ENCODE measurements around the gene MUC2. TPM values are rescaled to one million over a fixed set of nuclear protein-coding genes. Genes with fewer than 3 reads are reported as not detected.
"Not testable (repeated sequence)": the region's sequence is repeated elsewhere in the genome, so short reads cannot be mapped to it uniquely, and the experiment has no call there.

MUC2 gene
- total RNA-seq, 1 donor from 2014 or later: under 0.01 TPM

DNA sequence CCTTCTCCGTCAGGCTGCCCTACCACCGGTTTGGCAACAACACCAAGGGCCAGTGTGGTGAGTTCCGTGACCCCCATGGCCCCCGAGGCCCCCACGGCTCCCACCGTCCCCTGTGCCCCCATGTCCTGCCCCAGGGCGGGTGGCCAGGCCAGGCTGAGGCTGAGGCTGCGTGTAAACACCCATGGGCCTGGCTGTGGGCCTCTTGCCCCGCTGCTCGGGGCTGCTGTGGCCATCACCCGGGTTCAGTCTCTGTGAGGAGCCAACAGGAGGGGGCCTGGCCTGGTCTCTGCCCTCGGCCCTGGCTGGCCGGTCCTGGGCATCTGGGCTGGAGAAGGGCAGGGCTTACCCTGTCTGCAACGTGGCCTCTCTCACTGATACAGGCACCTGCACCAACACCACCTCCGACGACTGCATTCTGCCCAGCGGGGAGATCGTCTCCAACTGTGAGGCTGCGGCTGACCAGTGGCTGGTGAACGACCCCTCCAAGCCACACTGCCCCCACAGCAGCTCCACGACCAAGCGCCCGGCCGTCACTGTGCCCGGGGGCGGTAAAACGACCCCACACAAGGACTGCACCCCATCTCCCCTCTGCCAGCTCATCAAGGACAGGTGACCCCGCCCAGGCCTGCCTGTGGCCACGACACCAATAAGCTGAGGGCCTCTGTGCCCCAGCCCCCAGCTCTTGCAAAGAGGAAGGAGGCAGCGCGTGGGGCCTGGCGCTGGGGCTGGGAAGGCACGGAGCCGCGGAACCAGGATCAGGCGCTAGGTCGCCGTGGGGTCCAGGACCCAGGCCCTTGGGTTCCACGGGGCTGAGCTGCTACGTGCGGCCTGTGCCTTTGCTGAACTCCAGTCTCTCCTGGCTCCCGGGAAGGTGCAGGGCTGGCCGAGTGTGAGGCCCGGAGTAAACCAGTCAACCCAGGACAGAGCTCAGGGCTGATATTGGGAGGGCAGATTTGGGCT lies 29.0 kb downstream of the MUC2 start:
- no peak for DNase-seq (ENCODE audit: low spot score)

DNA sequence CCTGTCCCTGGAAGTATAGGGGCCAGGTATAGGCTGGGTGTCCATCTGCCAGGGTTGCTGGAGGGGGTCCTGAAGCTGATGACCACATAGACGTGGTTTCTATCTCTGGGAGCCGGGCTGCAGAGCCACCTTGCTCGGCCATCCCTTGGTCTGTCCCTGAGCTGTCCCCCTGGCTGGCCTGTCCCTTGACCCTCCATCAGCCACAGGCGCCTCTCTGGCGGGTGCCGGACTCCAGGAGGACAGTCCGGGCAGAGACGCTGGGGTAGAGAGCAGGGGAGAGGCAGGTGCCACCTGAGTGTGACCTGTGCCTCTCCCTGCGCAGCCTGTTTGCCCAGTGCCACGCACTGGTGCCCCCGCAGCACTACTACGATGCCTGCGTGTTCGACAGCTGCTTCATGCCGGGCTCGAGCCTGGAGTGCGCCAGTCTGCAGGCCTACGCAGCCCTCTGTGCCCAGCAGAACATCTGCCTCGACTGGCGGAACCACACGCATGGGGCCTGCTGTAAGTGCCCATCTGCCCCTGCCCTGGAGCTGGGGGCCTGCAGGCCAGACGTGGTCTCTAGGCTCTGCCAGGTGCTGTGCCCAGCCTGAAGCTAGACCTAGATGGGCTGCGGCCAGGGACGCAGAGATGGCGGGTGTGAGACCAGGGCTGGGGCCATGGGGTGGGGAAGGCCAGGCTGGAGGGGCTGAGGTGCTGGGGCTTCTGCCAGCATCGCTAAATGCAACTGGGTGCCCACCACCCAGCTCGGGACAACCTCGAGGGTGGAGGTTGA lies 29.9 kb downstream of the MUC2 start:
- no peak for DNase-seq (ENCODE audit: low spot score)

DNA sequence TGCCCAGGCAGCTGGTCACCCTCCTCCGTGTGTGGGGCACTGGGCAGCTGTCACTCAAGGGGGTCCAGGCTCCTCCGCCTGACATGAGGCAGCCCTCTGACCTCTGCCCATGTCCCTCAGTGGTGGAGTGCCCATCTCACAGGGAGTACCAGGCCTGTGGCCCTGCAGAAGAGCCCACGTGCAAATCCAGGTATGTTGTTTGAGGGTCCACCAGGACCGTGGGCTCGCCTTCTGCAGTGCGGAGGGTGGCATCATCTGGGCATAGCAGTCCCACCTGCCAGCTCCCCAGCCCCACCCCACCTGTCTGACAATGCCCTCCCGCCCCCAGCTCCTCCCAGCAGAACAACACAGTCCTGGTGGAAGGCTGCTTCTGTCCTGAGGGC lies 30.5 kb downstream of the MUC2 start:
- DNase-seq (ENCODE audit: low spot score): no peak

DNA sequence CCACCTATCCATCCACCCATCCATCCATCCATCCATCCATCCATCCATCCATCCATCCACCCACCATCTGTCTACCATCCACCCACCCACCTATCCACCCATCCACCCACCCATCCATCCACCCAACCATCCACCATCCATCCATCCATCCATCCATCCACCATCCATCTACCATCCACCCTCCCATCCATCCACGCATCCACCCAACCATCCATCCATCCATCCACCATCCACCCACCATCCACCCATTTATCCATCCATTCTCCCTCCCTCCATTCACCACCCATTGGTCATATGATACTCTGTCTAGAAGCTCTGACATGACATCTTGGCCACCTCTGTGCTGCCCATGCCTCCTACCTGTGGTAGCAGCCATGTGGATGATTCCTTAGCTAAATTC lies 31.7 kb downstream of the MUC2 start:
- DNase-seq (ENCODE audit: low spot score): no peak

DNA sequence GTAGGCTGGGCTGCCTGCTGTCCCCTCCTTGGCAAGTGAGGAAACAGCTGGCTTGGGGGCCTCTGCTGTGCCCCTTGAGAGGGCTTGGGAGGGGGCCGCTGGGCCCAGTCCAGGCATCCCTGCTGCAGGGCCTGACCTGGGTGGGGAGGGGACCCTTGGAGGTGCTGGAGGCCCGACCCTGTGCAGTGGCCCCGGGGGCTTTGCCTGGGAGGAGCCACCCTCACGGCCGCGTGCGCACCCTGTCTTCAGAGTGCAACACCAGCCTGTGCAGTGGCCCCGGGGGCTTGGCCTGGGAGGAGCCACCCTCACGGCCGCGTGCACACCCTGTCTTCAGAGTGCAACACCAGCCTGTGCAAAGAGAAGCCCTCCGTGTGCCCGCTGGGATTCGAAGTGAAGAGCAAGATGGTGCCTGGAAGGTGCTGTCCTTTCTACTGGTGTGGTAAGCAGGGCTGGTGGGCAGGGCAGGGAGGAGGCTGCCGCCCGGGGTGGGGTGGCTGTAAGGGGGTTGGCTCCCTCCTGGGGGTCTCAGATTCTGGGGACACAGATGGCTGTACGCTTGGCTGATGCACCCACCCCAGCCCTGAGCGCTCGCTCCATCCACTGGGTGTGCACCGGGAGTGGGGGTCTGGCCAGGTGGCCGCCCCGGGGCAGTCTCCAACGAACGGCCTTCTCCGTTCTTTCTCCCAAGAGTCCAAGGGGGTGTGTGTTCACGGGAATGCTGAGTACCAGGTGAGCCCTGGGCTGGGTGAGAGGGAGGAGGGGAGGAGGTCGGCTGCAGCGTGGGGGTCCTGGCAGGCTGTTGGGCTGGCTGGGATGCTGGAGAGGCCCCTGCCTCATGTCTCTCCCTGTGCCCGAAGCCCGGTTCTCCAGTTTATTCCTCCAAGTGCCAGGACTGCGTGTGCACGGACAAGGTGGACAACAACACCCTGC lies 32.9 kb downstream of the MUC2 start:
- DNase-seq (ENCODE audit: low spot score): no peak

DNA sequence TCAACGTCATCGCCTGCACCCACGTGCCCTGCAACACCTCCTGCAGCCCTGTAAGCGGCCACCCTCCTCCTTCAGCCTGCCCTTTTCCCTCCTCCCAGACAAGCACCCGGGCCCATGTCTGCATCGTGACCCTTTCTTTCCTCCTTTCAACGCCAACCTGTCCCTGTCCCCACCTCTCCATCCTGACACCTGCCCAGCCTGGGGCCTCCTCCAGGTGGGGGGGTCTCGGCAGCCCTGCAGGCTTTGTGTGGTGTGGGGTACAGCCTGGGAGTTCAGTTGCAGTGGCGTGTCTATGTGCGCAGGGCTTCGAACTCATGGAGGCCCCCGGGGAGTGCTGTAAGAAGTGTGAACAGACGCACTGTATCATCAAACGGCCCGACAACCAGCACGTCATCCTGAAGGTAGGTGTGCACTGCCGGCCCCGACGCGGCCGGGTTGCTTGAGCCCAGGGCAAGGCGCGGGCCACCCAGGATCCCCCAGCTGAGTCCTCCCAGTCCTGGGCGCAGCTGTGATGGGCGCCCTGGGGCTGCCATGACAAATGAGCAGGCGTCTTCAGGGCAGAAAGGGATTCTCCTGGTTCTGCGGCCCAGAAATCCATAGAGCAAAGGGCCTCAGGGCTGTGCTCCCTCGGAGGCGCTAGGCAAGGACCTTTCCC lies 33.7 kb downstream of the MUC2 start:
- no peak for DNase-seq (ENCODE audit: low spot score)

DNA sequence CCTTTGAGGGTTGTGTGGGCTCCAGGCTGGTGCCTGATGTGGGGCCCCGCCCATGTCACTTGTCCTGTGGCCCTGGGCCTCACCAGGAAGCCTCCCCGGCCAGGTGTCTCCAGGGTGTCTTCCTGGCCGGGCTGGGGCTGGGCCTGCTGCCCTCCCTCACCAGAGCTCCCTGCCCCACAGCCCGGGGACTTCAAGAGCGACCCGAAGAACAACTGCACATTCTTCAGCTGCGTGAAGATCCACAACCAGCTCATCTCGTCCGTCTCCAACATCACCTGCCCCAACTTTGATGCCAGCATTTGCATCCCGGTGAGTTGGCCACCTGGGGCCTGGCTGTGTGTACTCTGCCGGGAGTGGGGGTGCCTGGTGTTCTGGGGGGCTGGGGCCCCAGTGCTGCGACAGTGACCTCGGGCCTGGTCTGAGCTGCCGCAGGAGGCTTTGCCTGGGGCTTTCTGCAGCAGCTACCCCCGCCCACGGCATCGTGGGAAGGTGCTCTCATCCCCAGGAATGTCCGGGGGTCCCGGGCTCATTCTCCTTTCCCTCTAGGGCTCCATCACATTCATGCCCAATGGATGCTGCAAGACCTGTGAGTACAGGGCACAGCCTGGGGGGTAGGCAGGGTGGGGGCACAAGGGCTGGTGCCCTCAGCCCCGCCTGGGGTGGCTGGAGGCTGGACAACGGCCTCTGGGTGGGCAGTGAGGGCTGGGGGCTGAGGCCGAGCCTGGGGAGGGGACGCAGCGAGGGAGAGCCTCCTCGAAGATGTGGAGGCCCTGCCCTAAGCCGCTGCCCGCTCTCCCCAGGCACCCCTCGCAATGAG lies 34.6 kb downstream of the MUC2 start:
- DNase-seq (ENCODE audit: low spot score): no peak

DNA sequence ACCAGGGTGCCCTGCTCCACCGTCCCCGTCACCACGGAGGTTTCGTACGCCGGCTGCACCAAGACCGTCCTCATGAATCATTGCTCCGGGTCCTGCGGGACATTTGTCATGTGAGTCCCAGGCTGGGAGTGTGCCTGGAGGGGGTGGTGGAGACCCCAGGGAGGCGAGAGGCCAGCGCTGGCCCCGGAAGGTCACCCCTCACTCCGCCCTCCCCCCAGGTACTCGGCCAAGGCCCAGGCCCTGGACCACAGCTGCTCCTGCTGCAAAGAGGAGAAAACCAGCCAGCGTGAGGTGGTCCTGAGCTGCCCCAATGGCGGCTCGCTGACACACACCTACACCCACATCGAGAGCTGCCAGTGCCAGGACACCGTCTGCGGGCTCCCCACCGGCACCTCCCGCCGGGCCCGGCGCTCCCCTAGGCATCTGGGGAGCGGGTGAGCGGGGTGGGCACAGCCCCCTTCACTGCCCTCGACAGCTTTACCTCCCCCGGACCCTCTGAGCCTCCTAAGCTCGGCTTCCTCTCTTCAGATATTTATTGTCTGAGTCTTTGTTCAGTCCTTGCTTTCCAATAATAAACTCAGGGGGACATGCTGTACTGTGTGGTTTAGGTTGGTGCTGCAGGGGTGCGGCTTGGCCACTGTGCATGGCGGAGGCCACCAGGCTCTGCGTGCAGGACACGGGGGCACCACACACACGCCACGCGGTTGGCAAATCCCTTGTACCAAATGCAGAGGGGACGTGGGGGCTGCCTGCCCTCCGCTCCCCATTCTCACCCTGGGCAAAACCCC lies 35.4 kb downstream of the MUC2 start:
- no peak for DNase-seq (ENCODE audit: low spot score)

DNA sequence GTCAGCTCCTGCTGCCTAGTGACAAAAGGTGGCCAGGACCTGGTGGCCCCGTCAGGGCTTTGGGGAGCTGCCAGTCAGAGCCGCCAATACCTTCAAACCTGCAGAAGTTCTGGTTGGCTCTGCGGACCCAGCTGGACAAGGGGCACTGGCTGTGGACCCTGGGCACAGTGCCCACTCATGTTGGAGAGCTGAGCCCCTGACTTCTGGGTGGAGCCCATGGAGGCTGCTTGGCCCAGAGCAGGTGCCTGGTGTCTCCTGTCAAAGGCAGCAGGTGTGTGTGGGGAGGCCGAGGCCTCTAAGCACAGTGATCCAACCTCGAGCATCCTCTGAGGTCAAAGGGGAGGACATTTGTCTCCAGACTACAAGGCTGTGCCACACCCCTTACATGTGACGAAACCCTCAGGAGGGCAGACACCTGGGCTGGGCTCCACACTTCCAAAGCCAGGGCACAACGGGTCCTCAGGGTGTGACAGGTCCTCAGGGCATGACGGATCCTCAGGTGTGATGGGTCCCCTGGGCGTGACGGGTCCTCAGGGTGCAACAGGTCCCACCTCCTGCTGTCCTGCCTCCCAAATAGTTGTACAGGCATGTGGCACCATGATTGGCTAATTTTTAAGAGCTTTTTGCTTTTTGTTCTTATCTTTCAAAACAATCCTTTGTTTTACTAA lies 37.0 kb downstream of the MUC2 start:
- DNase-seq (ENCODE audit: low spot score): no peak

DNA sequence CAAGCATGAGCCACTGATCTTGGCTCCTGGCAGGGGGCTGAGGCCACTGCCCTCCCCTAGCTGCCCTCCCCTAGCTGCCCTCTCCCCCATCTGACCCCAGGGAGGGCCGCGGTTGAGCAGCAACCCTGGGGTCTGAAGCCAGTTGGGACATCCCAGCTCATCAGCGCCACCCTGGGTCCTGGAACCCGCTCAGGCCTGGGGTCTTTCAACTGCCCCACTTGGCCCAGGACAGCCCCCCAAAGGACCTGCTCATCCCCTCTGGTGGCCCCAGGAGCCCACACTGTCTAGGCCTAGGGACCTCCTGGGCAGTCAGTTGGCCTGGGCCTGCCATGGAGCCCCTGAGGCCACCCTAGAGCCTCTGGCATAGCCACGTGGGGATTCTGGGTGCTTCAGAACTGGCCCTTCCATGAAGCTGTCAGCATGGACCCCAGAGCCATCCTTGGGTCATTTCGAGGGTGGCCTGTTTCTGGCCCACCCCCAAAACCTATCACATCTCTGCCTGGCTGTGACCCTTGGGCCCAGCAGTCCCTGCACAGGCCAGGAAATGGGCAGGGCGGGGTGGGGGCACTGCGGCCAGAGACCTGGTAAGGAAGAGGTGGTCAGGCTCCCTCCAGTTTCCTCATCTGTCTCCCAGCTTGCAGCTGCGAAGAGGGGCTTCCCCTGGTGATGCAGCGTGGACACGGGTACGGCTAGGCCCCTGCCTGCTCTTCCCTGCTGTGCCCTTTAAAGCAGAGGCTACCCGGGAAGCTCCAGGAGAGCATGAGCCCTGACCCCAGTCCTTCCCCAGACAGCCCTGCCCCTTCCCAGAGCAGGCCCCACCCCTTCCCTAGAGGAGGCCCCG lies 37.9 kb downstream of the MUC2 start:
- no peak for DNase-seq (ENCODE audit: low spot score)

DNA sequence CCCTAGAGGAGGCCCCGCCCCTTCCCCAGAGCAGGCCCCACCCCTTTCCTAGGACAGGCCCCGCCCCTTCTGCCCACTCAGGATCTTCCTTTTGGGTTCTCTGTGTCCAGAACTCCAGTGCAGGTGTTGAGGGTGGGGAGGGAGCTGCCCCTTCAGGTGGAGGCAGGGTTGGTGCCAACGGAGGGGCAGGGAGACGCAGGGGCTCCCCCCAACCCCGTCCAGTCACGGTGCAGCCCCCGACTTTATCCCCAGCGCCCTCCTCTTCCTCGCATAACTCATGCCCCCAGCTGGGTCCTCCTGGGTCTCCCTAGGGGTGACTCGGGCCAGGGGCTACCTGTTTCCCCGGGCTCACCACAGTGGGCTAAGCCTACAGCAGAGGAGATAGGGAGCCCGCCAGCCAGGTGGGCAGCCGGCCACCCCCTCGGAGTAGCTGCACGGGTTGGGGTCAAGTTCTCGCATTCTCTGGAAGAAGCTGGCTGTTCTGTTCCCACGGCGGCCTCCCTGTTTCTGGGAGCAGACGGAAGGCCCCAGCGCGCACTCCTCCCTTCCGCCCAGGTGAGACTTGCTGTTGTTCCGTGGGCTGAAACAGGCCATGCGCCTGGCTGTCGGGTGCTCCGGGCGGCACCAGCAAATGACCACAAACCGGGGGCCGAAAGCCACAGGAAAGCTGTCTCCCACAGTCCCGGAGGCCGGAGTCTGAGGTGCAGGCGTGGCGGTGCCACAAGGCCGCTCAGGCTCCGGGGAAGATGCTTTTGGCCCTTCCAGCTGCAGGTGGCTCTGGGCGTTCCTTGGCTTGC lies 38.9 kb downstream of the MUC2 start:
- DNase-seq (ENCODE audit: low spot score): no peak

DNA sequence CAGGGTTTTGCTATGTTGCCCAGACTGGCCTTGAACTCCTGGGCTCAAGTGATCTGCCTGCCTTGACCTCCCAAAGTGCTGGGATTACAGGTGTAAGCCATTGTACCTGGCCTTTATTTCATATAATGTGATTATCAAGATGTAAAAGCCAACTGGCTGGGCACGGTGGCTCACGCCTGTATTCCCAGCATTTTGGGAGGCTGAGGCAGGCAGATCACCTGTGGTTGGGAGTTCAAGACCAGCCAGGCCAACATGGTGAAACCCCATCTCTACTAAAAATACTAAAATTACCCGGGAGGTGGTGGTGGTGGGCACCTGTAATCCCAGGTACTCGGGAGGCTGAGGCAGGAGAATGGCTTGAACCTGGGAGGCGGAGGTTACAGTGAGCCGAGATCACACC lies 40.6 kb downstream of the MUC2 start:
- DNase-seq (ENCODE audit: low spot score): not testable (repeated sequence)

DNA sequence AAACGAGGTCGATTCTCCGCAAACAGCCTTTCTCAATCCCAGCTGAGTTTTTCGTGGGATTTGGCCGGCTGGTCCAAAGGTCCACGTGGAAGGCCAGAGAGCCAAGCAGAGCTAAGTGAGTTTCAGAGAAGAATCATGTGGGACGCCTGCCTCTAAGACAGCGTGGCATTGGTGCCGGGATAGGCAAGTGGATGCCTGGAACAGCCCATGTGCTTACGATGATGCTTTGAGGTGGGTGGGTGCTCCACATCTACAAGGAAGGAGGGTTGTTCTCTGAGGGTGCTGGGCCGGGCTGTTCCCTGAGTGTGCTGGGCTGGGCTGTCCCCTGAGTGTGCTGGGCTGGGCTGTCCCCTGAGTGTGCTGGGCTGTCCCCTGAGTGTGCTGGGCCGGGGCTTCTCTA lies 41.4 kb downstream of the MUC2 start:
- no peak for DNase-seq (ENCODE audit: low spot score)

DNA sequence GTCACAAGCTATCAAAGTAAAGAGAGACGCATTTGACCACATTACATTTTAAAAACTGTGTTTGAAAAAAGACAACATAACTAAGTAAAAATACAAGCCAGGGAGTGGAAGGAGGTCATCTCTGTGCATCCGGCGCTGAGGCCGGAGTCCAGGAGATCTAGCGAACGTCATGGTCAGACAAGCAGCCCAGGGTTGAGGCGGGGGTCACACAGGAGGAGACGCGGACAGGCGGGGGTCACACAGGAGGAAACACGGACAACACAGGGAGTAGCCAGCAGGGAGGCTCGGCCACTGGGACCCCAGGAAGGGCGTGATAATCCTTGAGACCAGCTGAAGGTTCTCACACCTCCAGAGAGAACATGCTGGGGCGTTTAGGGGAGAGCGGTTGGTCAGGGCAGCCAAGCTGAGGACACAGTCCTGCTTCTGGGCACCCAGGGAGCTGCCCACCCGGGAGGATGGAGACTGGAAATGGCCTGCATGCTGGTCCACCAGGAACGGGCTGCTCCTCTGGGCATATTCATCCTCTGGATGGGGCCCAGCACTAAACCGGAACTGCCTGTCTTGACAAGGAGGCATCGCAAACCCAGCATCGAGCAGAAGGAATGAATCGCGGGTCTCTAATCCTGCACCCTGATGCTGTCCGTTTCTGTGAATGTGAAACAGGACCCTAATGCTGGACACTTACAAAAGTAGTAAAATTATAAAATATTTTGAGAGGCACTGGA lies 42.2 kb downstream of the MUC2 start:
- no peak for DNase-seq (ENCODE audit: low spot score)

DNA sequence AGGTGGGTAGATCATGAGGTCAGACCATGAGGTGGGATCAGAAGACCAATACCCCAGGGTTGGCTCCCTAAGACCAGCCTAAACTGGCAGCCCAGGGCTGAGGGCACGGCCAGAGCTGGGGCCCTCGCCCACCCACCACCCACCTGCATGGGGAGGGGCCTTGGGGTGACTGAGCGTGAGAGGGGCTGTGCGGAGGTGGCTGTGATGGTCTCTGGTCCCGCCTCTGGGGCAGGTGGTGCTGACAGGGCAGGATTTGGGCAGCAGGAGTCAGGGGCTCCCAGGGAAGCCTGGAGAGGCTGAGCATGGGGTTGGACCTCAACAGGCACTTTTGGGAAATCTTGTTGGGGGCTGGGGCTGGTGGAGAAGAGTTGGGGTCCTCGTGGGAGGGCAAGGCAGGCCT lies 43.3 kb downstream of the MUC2 start:
- no peak for DNase-seq (ENCODE audit: low spot score)

All from umbilical cord (tissue), 2 donors.